ENCODE results near the gene PRR7. TPM values are rescaled to one million over a fixed set of nuclear protein-coding genes. Genes with fewer than 3 reads are reported as not detected.
A peak's percentile ranks its signal among the peaks of the same experiment; 100 is the strongest.

PRR7 gene
- total RNA-seq (10 to 100 TPM; 23.3 to 23.5 TPM), total RNA-seq (1.9 to 30.5 (median 6.4) reads per million in 172 experiments)
- 7.9 TPM for polyA plus RNA-seq (2013, experiment 1 of 2)
- 9.9 TPM for polyA plus RNA-seq (2013, experiment 2 of 2)

GRCh38 chr5:177446200-177447065 is at the start of gene PRR7:
Gene PRR7, plus strand, starts transcription at chr5:177446814. Its CDS starts 8,254 bp downstream, at chr5:177455068.
- no peaks in the 10 kb centered on the region for H3K9me3 ChIP-seq (ENCODE audit: control insufficient read depth in 1 of 2, insufficient read depth in 1 of 2, low read length in 2 of 2)
- H3K36me3 ChIP-seq (ENCODE audit: insufficient read depth, low read length), result peaks cover 18% of the 10 kb centered on the region
- peak; percentile 43 for ATAC-seq (ENCODE audit: poor library complexity)
- peak within 1 kb of the TSS; percentile 73 to 89 for H3K27ac ChIP-seq (ENCODE audit: low read depth in 1 of 2, low read length in 2 of 2)
- peak within 1 kb of the TSS; percentile 56 for H3K4me3 ChIP-seq (ENCODE audit: low read length)
- DNase-seq, result peak; percentile 56 to 93 (median 72)
- H3K27me3 ChIP-seq (ENCODE audit: control insufficient read depth in 1 of 2, insufficient read depth in 2 of 2, low read length in 2 of 2), result no peaks in the 10 kb centered on the region
- Mint-ChIP-seq H3K27ac (peak within 1 kb of the TSS; percentile 88), H3K36me3 (ENCODE audit: low read depth) (peaks cover 33% of the 10 kb centered on the region), H3K4me1 (ENCODE audit: low read depth) (peaks cover 56% of the 10 kb centered on the region), H3K4me3 (peak within 1 kb of the TSS; percentile 80), H3K27me3 (no peaks in the 10 kb centered on the region), H3K9me3 (no peaks in the 10 kb centered on the region)
- H3K4me1 ChIP-seq (ENCODE audit: insufficient read depth, low read length), result peaks cover 73% of the 10 kb centered on the region
- ChIA-PET CTCF (interaction anchor here (0.6 to 16.6 kb wide), 10 partner anchors 8 to 773 kb away, joined by 3 to 352 read pairs (median 6); partner anchors contain the start of genes F12 and PFN3), POLR2A (interaction anchor here (0.7 to 15.3 kb wide), 16 partner anchors 8 to 909 kb away, joined by 3 to 661 read pairs (median 5); partner anchors contain the start of genes DDX41, F12, GRK6 and LMAN2)
- intact Hi-C loops (cut with DNase I, micrococcal nuclease), result no loop called here
- TF ChIP-seq CTCF (IDR thresholded peaks at IDR 0.05), result no peak

GRCh38 chr5:177397875-177398390 is 48.7 kb upstream of the PRR7 start:
- no peak overlapping the region for H3K27ac Mint-ChIP-seq
- H3K9me3 Mint-ChIP-seq, result no peaks in the 10 kb centered on the region
- Histone ChIP-seq H3K36me3 (ENCODE audit: insufficient read depth, low read length) (no peaks in the 10 kb centered on the region), H3K27me3 (ENCODE audit: control insufficient read depth in 1 of 2, insufficient read depth in 2 of 2, low read length in 2 of 2) (no peaks in the 10 kb centered on the region), H3K9me3 (ENCODE audit: control insufficient read depth in 1 of 2, insufficient read depth in 1 of 2, low read length in 2 of 2) (no peaks in the 10 kb centered on the region), H3K27ac (ENCODE audit: low read depth in 1 of 2, low read length in 2 of 2) (no peak overlapping the region), H3K4me3 (ENCODE audit: low read length) (no peak overlapping the region), H3K4me1 (ENCODE audit: insufficient read depth, low read length) (peaks cover 9% of the 10 kb centered on the region)
- H3K4me1 Mint-ChIP-seq (ENCODE audit: low read depth), result peaks cover 9% of the 10 kb centered on the region
- H3K27me3 Mint-ChIP-seq, result no peaks in the 10 kb centered on the region
- ATAC-seq (ENCODE audit: poor library complexity) (no peak), DNase-seq (no peak)
- intact Hi-C loops (cut with DNase I, micrococcal nuclease), result loop anchor here in 1 of 2 experiments (10.0 kb wide), 1 partner anchor 667 kb away; no protein-coding TSS in a partner anchor
- no peaks in the 10 kb centered on the region for H3K36me3 Mint-ChIP-seq (ENCODE audit: low read depth)
- CTCF ChIA-PET, result no interaction called here
- TF ChIP-seq CTCF (IDR thresholded peaks at IDR 0.05), result no peak
- no peak overlapping the region for H3K4me3 Mint-ChIP-seq
- POLR2A ChIA-PET, result no interaction called here

GRCh38 chr5:177399997-177400868 is 46.4 kb upstream of the PRR7 start, which contains the start of gene PFN3:
Gene PFN3, minus strand, starts transcription at chr5:177400661. Its CDS starts 85 bp downstream, at chr5:177400576.
- intact Hi-C loops (cut with DNase I, micrococcal nuclease), result loop anchor here in 1 of 2 experiments (10.0 kb wide), 1 partner anchor 665 kb away; no protein-coding TSS in a partner anchor
- no peak within 1 kb of the TSS for H3K27ac Mint-ChIP-seq
- H3K9me3 ChIP-seq (ENCODE audit: control insufficient read depth in 1 of 2, insufficient read depth in 1 of 2, low read length in 2 of 2), result no peaks in the 10 kb centered on the region
- ATAC-seq (ENCODE audit: poor library complexity) (no peak), DNase-seq (peak in 1 of 14 experiments; percentile 35)
- no peaks in the 10 kb centered on the region for H3K27me3 Mint-ChIP-seq
- ChIA-PET CTCF (interaction anchor here (9.7 kb wide), 1 partner anchor 51 kb away, joined by 352 read pairs; the partner anchor contains the start of gene PRR7), POLR2A (interaction anchor here (11.0 kb wide), 1 partner anchor 49 kb away, joined by 435 read pairs; the partner anchor contains the start of gene PRR7)
- no peak within 1 kb of the TSS for H3K4me3 ChIP-seq (ENCODE audit: low read length)
- H3K36me3 ChIP-seq (ENCODE audit: insufficient read depth, low read length), result no peaks in the 10 kb centered on the region
- no peaks in the 10 kb centered on the region for H3K36me3 Mint-ChIP-seq (ENCODE audit: low read depth)
- peaks cover 32% of the 10 kb centered on the region for H3K4me1 ChIP-seq (ENCODE audit: insufficient read depth, low read length)
- no peak within 1 kb of the TSS for H3K27ac ChIP-seq (ENCODE audit: low read depth in 1 of 2, low read length in 2 of 2)
- no peaks in the 10 kb centered on the region for H3K9me3 Mint-ChIP-seq
- H3K4me3 Mint-ChIP-seq, result no peak within 1 kb of the TSS
- H3K4me1 Mint-ChIP-seq (ENCODE audit: low read depth), result peaks cover 23% of the 10 kb centered on the region
- TF ChIP-seq CTCF (IDR thresholded peaks at IDR 0.05), result no peak
- peaks cover 0 to 2% of the 10 kb centered on the region in 2 experiments for H3K27me3 ChIP-seq (ENCODE audit: control insufficient read depth in 1 of 2, insufficient read depth in 2 of 2, low read length in 2 of 2)
